NCI-H510A treated with DMSO at 0.1 percent for 48 hours (cell line): ENCODE data around the gene DOCK1.
"Not testable (repeated sequence)": the region's sequence is repeated elsewhere in the genome, so short reads cannot be mapped to it uniquely, and the experiment has no call there.

Experiments used
- DNase-seq: peaks from one replicate; lab custom pipeline; 2025; lab: John Stamatoyannopoulos, UW

DOCK1 gene

DNA sequence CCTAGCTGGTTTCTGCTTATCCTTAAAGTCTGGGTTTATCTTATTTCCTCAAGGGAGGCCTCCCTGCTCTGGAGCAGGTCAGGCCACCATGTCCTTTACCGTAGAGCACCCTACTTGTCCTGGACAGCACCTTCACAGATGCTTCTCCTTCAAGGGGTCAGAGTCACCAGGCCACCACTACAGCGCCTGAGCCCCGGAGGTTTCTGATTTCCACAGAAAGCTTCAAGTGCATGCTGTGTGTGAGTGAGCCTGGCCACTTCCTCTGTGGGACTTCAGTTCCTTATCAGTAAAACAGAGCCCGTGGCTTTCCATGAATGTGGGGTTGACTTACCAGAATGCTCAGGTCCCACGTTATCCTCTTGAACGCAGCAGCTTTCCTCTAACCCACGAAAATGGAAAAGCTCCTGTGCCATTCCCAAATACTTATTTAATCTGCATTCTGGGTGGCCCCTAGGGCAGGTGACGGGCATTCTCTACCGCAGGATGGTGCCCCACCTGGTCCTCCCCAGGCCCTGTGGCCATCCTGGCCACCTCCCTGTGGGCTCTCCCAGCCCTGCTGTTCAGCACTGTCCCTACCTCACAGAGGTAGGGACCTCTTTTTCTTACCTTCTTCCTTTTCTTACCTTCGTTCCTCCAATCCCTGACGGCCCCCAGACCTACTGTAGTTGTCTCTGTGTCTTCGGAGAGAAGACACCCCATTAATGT, 1.4 kb upstream of the DOCK1 start:
- no peak for DNase-seq

DNA sequence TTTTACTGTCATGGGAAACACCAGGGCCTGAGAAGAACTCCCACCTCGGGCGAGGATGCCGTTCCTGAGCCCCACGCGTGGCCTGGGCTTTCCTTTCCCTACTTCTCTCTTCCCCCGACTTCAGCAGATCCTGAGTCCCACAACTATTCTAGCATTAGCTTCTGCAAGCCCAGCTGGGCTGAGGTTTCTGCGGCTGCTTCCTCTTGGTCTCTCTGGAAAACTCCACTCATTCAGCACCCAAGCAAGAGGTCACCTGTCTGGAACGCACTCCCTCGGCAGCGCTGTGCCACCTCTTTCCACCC, 761 bp upstream of the DOCK1 start:
- DNase-seq: no peak

DNA sequence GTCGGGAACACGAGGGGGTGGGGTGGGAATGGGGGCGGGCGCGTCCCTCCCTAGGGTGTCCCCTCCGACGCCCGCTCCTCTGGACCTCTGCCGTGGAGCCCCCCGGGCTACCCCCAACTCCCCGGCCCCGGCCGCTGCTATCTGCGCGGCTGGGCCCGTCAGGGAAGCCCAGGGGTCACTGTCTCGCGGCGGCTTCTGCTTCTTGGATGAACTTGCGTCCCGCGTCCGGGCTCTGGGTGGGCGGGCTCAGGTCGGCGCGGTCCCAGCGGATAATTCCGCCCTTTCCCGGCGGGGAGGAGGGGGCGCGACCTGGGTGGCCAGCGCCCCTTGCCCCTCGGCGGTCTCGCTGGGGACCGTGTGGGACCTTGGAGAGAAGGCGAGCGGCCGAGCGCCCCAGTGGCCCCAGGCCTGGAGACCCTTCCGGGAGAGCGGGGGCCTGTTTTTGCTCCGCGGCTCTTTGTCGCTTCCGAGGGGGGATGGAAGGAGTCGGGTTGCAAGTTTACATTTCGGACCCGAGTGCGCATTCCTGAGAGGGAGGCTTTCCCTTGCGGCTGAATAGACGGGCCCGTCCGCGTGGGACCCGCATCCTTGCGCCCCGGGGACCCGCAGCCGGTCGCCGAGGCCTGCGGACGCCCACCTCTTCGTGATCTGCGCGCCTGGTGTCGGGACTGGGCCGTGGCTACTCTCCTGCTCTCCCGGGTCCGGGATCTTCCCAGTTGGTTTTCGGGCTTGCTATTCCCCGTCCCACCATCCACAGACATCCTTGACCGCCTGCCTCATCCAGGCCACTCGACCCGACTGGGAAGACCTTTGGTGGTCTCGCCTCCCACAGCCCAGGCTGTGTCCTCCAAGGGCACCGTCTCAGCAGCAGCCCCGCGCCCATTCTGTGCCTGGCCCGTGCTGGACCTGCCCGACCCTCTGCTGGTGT, 812 bp downstream of the DOCK1 start:
- no peak for DNase-seq

DNA sequence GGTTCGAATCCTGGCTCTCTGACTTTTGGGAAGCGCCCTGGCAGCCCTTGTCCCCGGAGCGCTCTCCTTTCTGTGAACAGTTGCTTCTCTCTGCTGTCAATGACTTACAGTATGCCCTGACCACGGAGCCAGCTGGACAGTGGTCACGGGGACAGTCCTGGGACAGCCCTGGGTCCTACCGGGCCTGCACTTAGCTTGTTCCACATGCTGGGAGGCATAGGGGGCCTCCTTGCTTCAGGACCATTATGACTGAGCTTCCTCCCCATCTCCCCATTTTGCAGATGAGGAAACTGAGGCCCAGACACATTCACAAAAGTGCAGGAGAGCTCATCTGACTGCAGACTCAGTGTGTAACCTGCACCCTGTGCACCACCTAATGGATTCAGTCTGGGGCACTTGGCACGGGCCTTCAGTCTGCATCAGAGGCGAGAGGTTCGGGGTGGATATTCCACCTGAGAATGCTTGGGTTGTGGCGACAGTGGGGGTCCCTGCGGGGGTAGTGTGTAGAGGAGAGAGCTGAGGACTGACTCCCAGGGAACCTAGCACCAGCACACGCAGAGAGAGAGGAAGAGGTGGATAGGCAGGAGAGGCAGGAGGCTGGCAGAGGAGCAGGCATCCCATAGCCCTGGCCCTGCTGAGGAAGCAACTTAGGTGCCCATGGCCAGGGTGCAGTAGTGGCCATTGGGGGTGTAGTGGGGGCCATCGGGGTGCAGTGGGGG, 1.6 kb downstream of the DOCK1 start:
- DNase-seq: no peak

DNA sequence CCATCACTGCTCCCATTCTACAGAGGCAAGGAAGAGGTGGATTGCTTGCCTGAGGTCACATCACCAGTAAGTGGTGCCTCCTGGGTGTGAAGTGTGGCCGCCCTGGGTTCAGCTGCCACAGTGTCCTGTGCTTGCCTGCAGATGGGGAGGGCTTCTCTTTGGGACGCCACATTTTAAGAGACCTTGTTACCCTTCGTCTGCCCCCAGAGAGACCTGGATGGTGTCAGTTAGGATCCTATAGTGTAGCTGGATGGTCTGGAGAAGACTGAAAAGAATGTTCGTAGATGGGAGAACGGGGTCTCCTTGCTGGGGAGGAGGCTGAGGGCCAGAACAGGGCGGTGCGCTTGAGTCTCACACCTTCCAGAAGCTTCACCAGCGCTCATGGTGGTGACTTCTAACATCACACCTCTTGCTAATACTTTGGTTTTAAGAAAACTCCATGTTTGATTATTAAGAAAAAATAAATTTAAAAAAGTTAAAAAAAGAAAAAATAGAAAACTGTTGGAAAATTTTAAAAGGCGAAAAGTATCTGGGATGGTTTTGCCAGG, 2.3 kb downstream of the DOCK1 start:
- DNase-seq: no peak

DNA sequence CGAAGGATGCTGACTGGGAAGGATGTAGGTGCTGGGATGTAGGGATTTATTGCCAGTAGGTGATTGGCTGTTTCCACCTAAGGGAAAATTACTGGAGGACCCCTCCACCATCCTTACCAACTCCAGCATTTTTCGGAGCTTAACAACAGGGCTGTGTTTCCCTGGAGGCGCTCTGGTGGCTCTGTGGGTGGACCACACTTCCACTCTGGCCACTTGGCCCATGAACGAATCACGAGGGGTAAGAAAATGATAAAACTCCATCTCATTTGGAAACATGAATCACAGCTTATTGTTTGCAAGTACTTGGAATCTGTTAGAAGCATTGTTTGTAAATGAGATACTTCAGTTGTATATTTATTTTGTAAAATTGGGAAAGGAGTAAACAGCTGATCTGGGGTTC, 3.0 kb downstream of the DOCK1 start:
- DNase-seq: no peak

DNA sequence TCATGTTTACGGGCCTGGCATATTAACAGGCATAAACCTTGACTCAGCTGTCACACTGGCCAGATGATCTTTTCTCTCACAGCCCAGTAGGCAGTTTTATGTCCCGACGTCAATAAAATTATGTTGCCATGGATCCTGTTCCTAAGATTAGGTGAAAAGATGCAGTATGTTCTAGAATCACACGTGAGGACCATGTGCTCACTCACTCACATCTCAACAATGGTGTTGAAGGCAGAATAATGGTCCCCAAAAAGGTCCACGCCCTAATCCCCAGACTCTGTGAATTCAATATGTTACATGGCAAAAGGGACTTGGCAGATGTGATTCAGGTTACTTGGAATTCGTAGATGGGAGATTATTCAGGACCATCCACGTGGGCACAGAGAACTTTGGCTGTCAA, 3.5 kb downstream of the DOCK1 start:
- no peak for DNase-seq

DNA sequence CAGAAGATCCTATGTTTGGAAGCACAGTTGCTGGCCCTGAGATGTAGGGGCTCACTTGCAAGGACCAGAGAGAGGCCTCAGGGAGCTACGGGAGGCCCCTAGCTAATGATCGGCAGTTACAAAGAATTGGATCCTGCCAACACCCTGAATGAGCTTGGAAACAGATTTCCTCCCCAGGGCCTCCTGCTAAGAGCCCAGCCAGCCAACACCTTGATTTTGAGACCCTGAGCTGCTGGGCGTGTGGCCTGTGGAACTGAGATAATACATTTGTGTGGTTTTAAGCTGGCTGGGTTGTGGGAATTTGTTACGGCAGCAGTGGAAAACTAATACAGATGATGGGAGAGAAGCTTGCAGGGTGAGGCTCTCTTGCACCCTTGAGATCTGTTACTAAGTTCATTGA, 3.9 kb downstream of the DOCK1 start:
- no peak for DNase-seq

DNA sequence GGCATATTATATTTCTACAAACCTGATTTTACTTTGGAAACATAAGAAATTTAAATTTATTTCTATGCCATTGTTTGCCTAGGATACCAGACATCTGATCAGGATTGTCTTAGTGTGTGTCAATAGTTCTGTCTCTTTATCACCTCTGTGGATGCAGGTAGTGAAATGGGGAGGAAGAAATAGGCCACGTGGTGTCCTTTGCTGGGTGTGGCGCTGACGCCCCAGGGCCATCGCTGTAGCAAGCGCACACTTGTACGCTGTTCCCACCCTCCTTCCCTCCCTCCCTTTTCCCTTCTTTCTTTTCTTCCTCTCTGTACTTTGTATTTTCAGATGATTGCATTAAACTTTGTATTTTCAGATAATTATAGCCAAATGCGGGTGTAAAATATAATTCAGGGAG, 5.0 kb downstream of the DOCK1 start:
- no peak for DNase-seq

DNA sequence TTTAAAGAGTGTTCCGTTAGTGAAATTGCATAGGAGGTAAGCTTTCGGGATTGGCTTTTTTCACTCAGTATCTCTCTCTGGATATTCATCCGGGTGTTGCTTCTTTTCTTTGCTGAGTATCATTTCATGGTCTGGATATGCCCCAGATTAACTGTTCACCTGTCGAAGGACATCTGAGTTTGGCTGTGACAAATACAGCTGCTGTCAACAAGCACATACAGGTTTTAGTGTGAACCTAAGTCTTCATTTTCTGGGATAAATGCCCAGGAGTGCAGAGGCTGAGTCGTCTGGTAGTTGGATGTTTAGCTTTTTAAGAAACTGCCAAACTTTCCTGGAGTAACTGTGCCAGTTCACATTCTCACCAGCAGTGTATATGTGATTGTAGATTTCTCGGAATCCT, 5.6 kb downstream of the DOCK1 start:
- no peak for DNase-seq

DNA sequence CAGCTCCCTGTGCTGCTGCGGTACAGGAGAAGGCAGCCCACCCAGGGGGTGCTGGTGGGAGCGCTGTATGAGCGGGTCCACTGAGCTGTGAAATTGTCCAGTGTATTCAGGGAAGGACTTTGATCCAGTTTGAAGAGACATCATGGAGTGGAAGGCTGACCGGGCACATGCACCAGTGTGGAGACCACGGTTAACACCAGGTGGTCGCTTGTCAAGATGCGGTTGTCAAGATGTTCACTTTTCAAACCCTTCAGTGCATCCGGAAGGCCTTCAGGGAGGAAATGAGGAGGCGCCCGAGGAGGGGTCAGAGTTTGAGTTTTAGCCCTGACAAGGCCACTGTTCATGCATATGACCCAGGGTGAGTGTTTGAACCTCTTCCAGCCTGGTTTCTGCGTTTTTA, 6.1 kb downstream of the DOCK1 start:
- no peak for DNase-seq

DNA sequence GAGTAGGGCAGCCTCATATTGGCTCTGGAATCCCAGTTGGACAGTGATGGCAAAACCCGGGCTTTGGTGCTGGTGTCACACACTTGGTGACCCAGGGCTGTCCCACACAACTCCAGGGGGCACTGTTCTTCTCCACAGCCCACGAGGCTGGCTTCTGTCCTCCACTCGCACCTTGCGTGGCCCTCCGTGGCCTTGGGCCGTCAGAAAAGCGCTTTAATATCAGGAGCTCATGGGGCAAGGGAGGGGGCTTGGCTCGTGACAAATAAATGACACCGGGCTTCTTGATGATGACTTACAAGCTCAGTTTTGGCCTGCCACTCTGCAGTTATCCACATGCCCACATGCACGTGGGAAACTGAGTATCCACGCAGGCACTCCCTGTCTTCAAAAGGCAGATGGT, 8.1 kb downstream of the DOCK1 start:
- DNase-seq: no peak

DNA sequence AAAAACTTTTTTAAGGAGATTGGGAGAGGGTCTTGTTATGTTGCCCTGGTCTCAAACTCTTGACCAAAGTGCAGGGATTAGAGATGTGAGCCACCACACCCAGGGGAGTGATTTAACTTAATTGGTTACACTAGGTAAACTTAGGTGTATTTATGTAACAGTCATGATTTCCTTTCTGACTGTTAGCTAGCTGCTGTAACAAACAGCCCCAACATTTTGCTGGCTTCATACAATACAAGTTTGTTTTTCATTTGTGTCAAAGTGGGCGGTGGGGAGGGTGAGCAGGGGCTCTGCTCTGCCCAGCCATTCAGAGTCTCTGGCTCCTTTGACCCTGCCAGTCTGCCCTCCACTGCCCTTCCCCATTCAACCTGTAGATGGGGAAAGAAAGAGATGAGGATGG, 9.3 kb downstream of the DOCK1 start:
- no peak for DNase-seq

DNA sequence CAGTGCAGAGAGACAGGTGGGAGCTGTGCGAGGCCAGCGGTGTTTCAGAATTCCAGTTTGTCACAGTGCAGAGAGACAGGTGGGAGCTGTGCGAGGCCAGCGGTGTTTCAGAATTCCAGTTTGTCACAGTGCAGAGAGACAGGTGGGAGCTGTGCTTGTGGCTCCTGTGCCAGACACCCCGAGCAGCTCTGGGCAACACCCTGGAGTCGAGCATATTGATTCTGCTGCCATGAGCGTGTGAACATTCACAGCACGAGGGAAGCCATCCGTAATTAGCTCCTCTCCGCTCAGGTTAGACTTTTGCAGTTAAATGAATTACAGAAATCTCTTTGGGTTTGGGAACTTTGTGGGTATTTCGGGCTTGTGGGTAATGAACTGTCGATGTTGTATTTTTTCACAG, 11.7 kb downstream of the DOCK1 start:
- DNase-seq: not testable (repeated sequence)

DNA sequence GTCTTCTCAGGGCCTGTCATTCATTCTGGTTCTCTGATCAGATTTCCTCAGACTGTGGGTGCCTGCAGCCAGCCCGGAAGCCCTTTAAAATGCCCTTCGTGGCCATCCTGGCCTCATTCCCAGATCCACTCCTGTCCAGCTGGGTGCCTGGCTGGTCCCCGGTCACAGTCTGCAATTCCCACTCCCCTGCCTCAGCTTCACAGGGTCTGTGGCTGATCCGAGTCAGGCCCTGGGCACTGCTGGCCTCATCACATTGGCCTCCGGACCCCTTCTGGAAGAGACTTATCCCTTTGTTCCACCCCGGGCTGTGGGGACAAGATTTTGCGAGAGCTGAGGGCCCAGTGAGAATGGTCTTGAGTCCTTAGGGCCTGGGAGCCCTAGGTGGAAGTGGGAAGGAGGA, 12.1 kb downstream of the DOCK1 start:
- no peak for DNase-seq

DNA sequence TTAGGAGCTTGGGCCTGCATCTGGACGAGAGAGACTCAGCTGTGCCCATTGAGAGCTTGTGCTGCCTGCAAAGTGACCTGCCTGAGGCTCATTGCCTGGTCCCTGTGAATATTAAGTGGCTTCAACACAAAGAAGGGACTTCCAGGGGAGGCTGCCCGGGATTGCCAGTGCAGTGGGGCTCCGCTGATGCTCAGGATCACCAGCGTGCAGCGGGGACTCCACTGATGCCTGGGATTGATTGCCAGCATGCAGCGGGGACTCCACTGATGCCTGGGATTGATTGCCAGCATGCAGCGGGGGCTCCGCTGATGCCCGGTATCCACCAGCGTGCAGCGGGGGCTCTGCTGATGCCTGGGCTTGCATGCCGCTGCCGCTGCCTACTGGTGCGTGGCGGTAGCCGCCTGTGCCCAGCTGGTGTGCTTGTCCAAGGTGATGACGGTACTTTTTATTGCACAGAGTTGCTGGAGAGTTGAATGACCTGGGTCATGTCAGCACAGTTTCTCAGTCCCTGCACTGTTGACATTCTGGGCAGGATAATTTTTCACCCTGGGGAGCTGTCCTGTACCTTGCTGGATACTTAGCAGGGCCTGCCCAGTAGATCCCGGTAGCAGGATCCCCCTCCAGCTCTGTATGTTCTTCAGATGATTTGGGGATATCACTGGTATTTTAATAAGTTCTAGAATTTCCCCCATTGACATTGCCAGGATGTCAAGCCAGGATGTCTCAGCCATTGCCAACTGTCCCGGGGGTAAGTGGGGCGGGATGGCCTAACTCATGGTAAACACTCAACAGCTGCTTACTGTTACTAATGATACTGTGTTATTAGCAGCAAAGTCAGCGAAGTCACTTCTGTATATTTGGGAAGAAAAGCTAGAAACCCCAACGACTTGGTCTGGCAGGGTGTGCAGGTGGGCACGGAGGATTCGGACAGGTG, 13.0 kb downstream of the DOCK1 start:
- peak; percentile 47 for DNase-seq

DNA sequence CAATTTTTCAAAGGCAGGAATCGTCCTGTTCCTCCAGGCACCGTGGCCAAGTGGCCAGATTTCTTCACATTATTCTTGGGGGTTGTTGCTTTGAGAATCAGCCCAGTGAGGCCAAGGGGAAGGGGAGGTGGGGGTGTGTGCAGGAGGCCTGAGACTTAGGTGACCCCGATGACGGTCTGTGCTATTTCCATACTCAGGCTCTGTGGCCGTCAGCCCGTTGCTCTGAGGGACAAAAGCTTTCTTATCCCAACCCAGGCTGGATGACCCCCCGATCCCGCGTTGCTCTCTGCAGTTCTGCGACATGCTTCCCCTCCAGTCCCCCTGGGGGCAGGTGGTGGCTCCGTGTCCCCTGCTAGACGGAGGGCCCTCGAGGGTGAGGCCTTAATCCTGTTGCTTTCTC, 14.2 kb downstream of the DOCK1 start:
- no peak for DNase-seq

DNA sequence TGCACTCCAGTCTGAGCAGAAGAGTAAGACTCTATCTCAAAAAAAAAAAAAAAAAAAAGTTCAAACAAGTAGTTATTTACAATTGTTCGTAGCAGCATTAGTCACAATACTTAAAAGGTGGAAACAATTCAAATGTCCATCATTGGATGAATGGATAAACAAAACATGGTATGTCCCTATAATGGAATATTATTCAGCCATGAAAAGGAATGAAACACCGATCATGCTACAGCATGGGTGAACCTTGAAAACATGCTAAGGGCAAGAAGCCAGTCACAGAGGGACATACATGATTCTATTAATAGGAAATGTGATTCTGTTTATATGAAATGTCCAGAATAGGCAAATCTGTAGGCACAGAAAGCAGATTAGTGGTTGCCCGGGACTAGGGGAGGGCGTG, 15.9 kb downstream of the DOCK1 start:
- DNase-seq: no peak

DNA sequence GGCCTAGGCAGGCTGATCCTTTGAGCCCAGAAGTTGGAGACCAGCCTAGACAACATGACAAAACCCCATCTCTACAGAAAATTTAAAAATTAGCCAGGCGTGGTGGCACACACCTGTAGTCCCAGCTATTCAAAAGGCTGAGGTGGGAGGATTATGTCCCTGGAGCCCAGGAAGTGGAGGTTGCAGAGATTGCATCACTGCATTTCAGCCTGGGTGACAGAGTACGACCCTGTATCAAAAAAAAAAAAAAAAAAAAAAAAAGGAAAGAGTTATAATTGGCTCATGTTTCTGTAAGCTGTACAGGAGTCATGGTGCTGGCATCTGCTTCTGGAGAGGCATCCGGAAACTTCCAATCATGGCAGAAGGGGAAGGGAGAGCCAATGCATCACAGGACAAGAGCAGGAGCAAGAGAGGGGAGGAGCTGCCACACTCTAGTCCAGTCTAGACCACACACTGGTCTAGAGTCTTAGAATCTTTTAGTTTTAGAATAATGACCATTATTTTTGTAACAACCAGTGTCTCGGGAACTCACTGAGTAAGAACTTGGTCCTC, 16.8 kb downstream of the DOCK1 start:
- no peak for DNase-seq

DNA sequence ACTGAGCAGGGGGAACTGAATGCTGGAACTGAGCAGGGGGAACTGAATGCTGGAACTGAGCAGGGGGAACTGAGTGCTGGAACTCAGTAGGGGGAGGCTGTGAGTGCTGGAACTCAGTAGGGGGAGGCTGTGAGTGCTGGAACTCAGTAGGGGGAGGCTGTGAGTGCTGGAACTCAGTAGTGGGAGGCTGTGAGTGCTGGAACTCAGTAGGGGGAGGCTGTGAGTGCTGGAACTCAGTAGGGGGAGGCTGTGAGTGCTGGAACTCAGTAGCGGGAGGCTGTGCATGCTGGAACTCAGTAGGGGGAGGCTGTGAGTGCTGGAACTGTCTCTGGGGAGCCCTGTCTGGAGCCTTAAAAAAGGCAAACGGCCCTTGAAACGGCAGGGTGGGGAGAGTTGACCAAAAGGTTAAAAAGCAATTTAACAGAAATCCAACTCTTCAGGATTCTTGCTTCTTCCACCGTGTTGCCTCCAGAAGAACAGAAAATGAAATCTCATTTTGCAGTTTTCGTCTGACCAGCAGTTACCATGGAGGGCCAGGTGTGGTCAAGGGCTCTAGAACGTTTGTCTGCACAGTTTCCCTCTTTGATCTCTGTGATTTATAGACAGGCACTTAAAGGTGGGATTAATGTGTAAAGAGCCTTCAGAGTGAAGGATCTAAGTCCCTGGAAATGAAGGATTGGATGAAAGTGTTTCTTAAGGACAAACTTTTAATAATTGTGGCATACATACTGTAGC, 19.1 kb downstream of the DOCK1 start:
- peak; percentile 75 for DNase-seq

DNA sequence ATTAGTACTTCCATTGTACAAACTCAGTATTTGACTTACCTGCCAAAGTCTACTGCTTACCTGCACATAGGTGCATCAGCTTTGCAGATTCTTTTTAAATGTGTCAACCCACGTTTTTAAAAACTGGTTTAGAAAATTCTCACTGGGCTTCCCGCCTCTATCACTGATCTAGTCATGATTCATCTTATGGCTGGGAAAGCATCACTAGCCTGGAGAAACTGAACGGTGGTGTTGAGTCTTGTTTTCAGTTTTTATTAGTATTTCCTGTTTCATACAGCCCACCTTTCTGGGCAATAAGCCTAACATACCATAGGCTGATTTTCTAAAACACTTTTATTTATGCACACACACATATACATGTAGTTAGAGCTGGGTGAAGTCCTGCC, 19.7 kb downstream of the DOCK1 start:
- DNase-seq: no peak
